ENCODE data around the gene JAG2.

The JAG2 gene

GRCh38 chr14:105162669-105162979 lies 6.0 kb downstream of the JAG2 start:
- DNase-seq = no peak

- DNase-seq = peak; percentile 12
Observed at GRCh38 chr14:105161964-105162668, 6.5 kb downstream of the JAG2 start.

DNA sequence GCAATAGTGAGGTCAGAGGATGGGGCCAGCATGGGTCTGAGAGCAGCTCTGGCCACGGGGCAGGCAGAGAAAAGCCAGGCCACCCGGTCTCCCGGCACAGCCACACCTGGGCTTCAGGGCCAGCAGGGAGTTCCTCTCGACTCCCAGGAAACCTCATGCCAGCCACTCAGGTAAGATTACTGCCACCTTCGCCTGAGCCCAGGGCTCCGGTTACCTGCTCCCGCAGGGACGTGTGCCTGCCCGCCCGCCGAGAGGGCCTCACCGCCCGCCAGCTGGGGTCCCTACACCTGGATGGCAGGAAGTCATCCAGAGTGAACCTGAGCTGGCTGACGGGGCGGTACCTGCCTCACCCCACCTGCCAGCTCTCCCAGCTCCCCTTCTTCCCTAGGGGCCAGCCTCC lies 7.3 kb downstream of the JAG2 start:
- no peak for DNase-seq

DNA sequence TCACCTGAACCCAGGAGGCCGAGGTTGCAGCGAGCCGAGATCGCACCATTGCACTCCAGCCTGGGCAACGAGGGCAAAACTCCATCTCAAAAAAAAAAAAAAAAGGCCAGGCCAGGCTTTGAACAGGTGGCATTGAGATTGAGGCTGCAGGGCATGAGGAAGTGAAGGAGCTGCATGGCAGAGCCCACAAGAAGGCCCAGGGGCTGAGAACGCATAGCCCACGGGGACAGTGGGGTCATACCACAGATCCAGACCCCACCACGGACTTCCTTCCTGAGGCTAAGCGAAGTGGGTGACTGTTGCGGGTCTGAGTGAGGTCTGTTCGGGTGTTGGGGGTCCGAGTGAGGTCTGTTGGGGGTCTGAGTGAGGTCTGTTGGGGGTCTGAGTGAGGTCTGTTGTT lies 7.8 kb downstream of the JAG2 start:
- DNase-seq = no peak

DNA sequence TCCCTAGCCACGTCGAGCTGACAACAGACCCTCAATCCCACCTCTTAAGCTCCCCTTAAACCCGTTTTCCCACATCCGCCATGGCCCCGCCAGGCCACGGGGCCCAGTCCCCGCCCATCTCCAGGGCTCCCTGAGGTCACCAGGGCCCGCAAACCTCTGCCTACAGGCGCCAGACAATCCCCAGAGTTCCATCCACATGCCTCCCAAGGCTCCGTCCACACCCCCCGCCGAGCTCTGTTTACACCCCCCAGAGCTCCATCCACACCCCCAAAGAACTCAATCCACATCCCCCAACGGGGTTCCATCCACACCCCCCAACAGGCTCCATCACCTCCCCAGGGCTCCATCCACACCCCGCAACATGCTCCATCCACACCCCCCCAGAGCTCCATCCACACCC lies 9.2 kb downstream of the JAG2 start:
- no peak for DNase-seq

DNA sequence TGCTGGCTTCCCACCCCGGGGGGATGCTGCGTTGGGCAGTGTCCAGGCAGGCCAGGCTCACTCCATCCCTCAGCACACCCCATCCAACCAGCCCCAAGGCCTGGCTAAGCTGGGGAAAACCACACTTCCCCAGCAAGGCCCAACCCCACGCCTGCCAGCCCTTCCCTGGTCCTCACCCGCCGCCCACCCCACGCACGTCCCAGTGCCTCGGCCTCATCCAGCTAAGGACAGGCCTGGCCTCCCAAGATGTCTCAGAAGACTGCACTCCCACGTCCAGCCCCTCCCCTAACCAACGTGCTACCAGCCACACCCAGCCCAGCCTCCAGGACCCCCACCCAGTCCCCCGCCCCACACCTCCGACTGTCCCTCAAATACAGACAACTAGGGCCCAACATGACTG lies 9.8 kb downstream of the JAG2 start:
- DNase-seq = no peak

GRCh38 chr14:105157872-105158271 lies 10.7 kb downstream of the JAG2 start:
- DNase-seq = no peak

DNA sequence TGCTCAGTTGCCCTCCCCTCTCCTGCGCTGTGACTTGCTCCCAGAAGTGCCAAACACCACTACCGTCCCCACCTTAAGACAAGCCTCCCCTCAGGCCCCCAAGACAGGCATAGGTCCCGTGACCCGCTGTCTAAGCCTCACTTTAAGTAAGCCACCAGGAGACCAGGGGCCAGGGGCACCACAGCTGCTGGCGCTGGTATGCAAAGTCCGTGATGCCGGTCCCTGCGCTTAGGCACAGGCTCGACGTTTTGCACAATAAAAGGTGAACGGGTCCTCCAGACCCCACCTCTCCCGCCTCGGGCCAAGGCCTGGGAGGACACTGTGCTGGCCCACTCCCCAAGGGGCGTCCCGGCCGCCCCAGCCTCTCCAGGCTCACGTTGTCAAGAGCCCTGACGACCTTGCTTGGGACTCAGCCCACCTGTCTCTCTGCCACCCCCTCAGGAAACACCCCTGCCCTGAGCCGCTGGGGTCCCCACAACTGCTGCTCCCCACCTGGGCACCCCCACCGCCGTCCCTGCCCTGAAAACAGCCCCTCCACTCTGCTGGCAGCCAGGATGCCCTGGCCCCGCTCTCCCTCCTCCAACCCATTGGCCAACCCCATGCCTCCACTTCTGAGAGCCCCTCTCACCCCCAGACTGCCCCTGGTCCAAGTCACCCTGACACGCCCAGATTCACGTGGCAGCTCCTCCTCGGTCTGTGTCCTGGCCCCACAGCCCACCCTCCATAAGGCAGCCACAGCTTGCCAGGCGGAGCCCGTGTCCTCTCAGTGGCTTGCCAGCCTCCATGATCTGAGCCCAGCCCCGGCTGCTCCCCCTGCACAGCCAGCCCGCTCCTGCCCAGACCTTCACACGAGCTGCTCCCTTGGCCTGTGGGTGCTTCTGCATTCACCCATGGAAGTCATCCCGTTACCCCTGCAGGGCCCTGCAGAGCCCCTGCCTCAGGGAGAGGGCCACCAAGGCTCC lies 11.9 kb downstream of the JAG2 start:
- DNase-seq = no peak

- no peak for DNase-seq
Observed at GRCh38 chr14:105155681-105156413, 12.7 kb downstream of the JAG2 start.

DNA sequence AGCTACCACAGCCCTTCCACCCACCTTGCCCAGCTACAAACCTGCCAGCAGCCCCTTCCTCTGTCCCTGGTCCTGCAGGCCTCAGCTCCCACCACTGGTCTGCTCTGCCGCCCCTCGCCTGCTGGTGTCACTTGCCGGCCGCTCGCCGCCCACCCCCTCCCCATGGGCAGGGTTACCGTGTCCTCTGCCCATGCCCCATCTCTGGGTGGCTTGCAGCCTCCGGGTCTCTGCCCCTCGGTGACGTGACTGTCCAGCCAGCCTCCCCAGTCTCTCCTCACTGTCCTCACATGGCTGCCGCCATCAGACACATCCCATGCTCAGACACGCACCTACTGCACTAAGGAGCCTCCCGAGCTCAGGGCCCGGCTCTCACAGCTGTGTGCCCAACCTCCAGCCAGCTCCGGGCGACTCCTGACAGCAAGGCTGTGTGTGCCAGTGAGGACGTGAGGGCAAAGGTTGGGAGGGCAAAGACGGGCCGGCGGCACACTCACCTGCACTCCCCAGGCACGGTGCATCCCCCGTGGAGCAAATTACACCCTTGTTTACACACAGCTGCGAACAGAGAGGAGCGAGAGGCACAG lies 13.4 kb downstream of the JAG2 start:
- DNase-seq = no peak

- no peak for DNase-seq
Observed at GRCh38 chr14:105154476-105154871, 14.1 kb downstream of the JAG2 start.

DNA sequence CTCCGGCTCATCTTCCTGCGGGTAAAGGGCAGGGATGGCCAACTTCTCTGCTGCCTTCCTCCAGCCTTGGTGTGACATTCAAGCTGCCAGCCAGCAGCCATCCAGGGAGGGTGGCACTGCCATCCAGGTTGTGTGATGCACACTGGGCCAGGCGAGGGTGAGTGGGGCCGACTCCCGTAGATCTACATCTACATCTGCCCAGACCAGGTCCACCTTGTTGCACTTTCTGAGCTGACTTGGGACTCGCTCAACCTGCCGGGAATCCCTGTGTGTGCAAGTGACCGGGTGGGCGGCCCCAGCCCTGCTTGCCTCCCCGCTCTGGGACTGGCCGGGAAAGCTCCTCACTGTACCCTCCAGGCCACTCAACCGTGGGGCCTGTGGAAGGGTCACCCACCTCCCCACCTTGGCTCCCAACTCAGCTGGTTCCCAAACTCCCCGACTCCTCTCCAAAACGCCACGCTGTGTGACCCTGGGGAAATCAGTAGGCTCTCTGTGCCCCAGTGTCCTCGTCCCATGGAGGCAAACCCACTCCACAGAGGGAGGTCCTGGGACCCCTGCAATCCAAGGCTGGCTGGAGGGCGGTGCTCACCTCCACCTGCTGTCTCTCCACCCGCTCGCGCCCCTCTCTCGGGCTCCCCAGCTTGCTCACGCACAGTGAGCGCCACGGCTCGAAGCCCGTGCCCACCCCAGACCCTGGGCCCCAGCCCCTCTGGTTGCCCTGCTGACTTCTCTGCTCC lies 14.7 kb downstream of the JAG2 start:
- DNase-seq = no peak

DNA sequence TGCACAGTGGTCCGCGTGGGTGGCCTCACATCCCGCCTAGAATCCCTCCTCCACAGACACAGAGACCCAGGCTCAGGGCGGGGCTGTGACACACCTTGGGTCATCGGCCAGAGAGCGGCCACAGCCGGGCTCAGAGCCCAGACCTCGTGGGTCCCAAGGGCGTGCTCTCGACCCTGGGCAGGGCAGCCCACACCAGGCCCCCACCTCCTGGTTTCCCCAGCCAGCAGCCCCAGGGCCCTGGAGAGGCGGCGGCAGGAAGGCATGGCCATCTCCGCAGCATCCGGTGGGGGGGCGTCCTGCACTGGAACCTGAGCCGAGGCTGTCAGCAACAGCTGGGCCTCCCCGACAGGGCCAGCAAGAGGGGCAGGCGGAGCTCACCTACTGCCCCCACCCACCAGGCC lies 15.2 kb downstream of the JAG2 start:
- DNase-seq = no peak

DNA sequence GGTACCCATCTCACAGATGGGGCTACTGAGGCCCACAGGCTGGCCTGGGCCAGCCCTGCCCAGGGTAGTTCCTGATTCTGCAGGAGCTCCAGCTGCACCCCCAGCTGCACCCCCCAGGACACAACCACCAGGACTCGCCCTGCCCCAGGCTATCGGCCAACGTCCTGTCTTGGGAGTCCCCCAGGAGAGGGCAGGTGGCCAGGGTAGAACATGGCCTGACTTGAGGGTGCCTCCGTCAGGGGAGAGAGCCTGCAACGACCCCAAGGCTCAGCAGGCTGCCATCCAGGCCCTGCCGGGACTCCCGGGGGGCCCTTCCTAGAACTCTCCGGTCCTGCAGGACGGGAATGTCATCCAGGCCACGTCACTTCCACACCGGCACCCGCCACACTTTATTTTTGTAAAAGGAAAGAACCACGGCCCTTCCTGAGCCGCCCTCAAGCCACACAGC lies 15.8 kb downstream of the JAG2 start:
- no peak for DNase-seq

GRCh38 chr14:105151838-105152793 lies 16.5 kb downstream of the JAG2 start:
- no peak for DNase-seq

DNA sequence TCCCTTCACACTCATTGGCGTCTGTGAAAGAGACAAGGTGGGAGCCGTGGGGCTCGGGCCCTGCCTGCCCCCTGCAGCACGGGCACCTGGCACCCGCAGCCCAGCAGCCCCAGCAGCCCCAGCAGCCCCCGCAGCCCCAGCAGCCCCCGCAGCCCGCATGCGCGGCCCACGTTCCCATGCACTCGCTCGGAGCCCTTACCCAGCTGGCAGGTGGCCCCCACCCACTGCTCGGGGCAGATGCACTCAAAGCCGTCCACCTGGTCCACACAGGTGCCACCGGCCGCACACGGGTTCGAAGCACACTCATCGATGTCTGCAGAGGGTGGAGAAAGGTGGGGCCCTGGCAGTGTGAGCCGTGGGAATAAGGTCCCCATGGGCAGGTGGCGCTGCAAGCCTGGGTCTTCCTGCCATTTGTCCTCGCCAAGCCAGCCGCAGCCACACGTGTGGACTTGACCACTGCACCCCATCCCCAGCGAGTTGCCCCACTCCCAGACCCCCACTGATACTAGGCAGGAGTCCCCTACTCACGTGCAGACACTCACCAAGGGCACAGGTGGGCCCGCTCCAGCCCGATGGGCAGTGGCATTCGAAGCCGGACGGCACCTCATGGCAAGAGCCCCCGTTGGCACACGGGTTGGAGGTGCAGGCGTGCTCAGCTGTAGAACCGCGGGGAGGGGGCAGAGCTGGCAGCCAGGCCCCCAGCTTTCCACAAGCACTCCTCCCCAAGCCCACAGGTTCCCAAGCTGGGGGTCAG lies 17.3 kb downstream of the JAG2 start:
- DNase-seq = no peak

GRCh38 chr14:105150368-105151083 lies 18.1 kb downstream of the JAG2 start:
- DNase-seq = no peak

- no peak for DNase-seq
Observed at GRCh38 chr14:105150026-105150367, 18.6 kb downstream of the JAG2 start.

- DNase-seq = no peak
Observed at GRCh38 chr14:105149146-105149781, 19.3 kb downstream of the JAG2 start.

Measured in fibroblast of skin of right biceps (primary cell).